H1 (cell line): ENCODE measurements around the gene MNAT1. TPM values are rescaled to one million over a fixed set of nuclear protein-coding genes. Genes with fewer than 3 reads are reported as not detected.

Source experiments
- CTCF ChIA-PET: fragments of 300-600 bp; sonication (Branson Sonifier 250); formaldehyde crosslinking; loops from one replicate; lab custom pipeline; 2021; ENCODE audit not compliant: partially characterized antibody; lab: Charles Lee
- POLR2A ChIA-PET: fragments of 300-600 bp; sonication (Branson Sonifier 250); formaldehyde crosslinking; loops from one replicate; lab custom pipeline; 2021; ENCODE audit warnings: inconsistent platforms; ENCODE audit not compliant: partially characterized antibody; lab: Charles Lee
- DNase-seq, 2 experiments: peaks; one replicate each; pipeline versions ENCODE4 v3.0.0 to v3.0.0-alpha.2; 2010 to 2022; ENCODE audit warnings: low spot score in 2 of 2, low read depth in 1 of 2, mixed read lengths in 1 of 2
- FAIRE-seq: peaks from 2 replicates; lab custom pipeline; 2011; peaks lifted over from hg19 to GRCh38; lab: Jason Lieb, UNC
- H2AFZ ChIP-seq: 2 replicates; pipeline ENCODE4 v1.8.1; 2012; ENCODE audit warnings: low read length, inconsistent platforms
- H2AK5ac ChIP-seq: 2 replicates; pipeline ENCODE4 v1.6.1; 2013; ENCODE audit warnings: low read depth, low read length
- H2BK120ac ChIP-seq: replicated peaks from 2 replicates; pipeline ENCODE3; 2013; ENCODE audit warnings: low read depth, low read length, inconsistent platforms
- H2BK12ac ChIP-seq: 2 replicates; pipeline ENCODE4 v1.6.1; 2013; ENCODE audit warnings: low read depth, low read length
- H2BK15ac ChIP-seq: 2 replicates; pipeline ENCODE4 v1.6.1; 2013; ENCODE audit warnings: low read length
- H2BK20ac ChIP-seq: 2 replicates; pipeline ENCODE4 v1.6.1; 2013; ENCODE audit warnings: low read length
- H2BK5ac ChIP-seq: 2 replicates; pipeline ENCODE4 v1.6.1; 2013; ENCODE audit warnings: low read depth, low read length
- H3K14ac ChIP-seq: 2 replicates; pipeline ENCODE4 v1.6.1; 2013; ENCODE audit warnings: inconsistent platforms; ENCODE audit not compliant: insufficient read length
- H3K18ac ChIP-seq: 2 replicates; pipeline ENCODE4 v1.6.1; 2013; ENCODE audit warnings: low read length; ENCODE audit errors: extremely low read depth
- H3K23ac ChIP-seq: 2 replicates; pipeline ENCODE4 v1.6.1; 2013; ENCODE audit warnings: inconsistent platforms; ENCODE audit not compliant: insufficient read length
- H3K23me2 ChIP-seq: 2 replicates; pipeline ENCODE4 v1.6.1; 2013; ENCODE audit warnings: low read depth, low read length
- H3K27ac ChIP-seq: 2 replicates; pipeline ENCODE4 v1.6.1; 2011; ENCODE audit warnings: low read depth, low read length, inconsistent platforms
- H3K27me3 ChIP-seq, 4 experiments: replicated peaks in 1 of 4; 1 replicate in 1 of 4; 2 replicates in 3 of 4; pipeline versions ENCODE4 v1.6.1 to v1.8.1; 2011 to 2013; ENCODE audit warnings: low read length in 3 of 4, mild to moderate bottlenecking in 3 of 4, inconsistent platforms in 2 of 4, mixed read lengths in 2 of 4, moderate library complexity in 1 of 4; ENCODE audit not compliant: control insufficient read depth in 3 of 4, insufficient read depth in 3 of 4; ENCODE audit errors: extremely low read depth in 1 of 4
- H3K36me3 ChIP-seq, 4 experiments: 2 replicates each; pipeline versions ENCODE4 v1.6.1 to v1.8.1; 2011 to 2013; ENCODE audit warnings: mild to moderate bottlenecking in 4 of 4, low read length in 3 of 4, moderate library complexity in 2 of 4, control low read depth in 1 of 4, inconsistent platforms in 1 of 4; ENCODE audit not compliant: insufficient read depth in 4 of 4, control insufficient read depth in 2 of 4
- H3K4ac ChIP-seq: replicated peaks from 2 replicates; pipeline ENCODE3; 2013; ENCODE audit warnings: low read length, low read depth, mixed read lengths, inconsistent platforms; ENCODE audit not compliant: insufficient read length
- H3K4me1 ChIP-seq, 4 experiments: replicated peaks in 1 of 4; 1 replicate in 1 of 4; 2 replicates in 3 of 4; pipeline versions ENCODE4 v1.6.1 to v1.8.1; 2011 to 2013; ENCODE audit warnings: low read length in 3 of 4, inconsistent platforms in 2 of 4, mixed read lengths in 1 of 4; ENCODE audit not compliant: insufficient read depth in 4 of 4, control insufficient read depth in 3 of 4
- H3K4me2 ChIP-seq, 2 experiments: 2 replicates each; pipeline versions ENCODE4 v1.6.1 to v1.8.1; 2011 to 2013; ENCODE audit warnings: low read depth in 2 of 2, low read length in 2 of 2, control low read depth in 1 of 2, inconsistent platforms in 1 of 2, mild to moderate bottlenecking in 1 of 2; ENCODE audit not compliant: insufficient read depth in 1 of 2
- H3K4me3 ChIP-seq, 4 experiments: fragments of 200-600, 300-600 bp in 1 of 4; sonication (generic), shearing (Covaris generic), sonication (Bioruptor Twin) in 1 of 4; 2 replicates each; pipeline versions ENCODE4 v1.5.1 to v1.8.1; 2011 to 2016; ENCODE audit warnings: low read length in 4 of 4, low read depth in 3 of 4, control low read depth in 2 of 4, inconsistent platforms in 2 of 4, mild to moderate bottlenecking in 2 of 4, mixed read lengths in 1 of 4, moderate library complexity in 1 of 4; ENCODE audit not compliant: insufficient read depth in 2 of 4; ENCODE audit errors: extremely low read depth in 1 of 4
- H3K56ac ChIP-seq: replicated peaks from 2 replicates; pipeline ENCODE3; 2013; ENCODE audit warnings: low read depth, mild to moderate bottlenecking, mixed read lengths, low read length, inconsistent platforms; ENCODE audit not compliant: insufficient read length
- H3K79me1 ChIP-seq: 2 replicates; pipeline ENCODE4 v1.6.1; 2013; ENCODE audit warnings: low read depth, low read length, control low read depth
- H3K79me2 ChIP-seq, 2 experiments: 2 replicates each; pipeline versions ENCODE4 v1.6.1 to v1.8.1; 2012 to 2013; ENCODE audit warnings: low read length in 2 of 2, mild to moderate bottlenecking in 2 of 2, inconsistent platforms in 1 of 2; ENCODE audit not compliant: insufficient read depth in 2 of 2, control insufficient read depth in 1 of 2
- H3K9ac ChIP-seq, 4 experiments: replicated peaks in 1 of 4; 1 replicate in 1 of 4; 2 replicates in 3 of 4; pipeline versions ENCODE4 v1.6.1 to v1.8.1; 2011 to 2013; ENCODE audit warnings: low read depth in 3 of 4, low read length in 3 of 4, control low read depth in 2 of 4, mild to moderate bottlenecking in 2 of 4, moderate library complexity in 2 of 4, inconsistent platforms in 1 of 4; ENCODE audit errors: extremely low read depth in 1 of 4
- H3K9me3 ChIP-seq, 2 experiments: 2 replicates each; pipeline versions ENCODE4 v1.6.1 to v1.8.1; 2012 to 2013; ENCODE audit warnings: mild to moderate bottlenecking in 2 of 2, moderate library complexity in 2 of 2, control low read depth in 1 of 2, inconsistent platforms in 1 of 2, low read depth in 1 of 2, low read length in 1 of 2, mixed read lengths in 1 of 2; ENCODE audit not compliant: insufficient read depth in 2 of 2
- H4K20me1 ChIP-seq, 2 experiments: replicated peaks in 1 of 2; 2 replicates each; pipeline versions ENCODE3 to v1.8.1; 2011 to 2013; ENCODE audit warnings: inconsistent platforms in 2 of 2, low read length in 2 of 2, mild to moderate bottlenecking in 1 of 2; ENCODE audit not compliant: insufficient read depth in 2 of 2, control insufficient read depth in 1 of 2
- H4K5ac ChIP-seq: 2 replicates; pipeline ENCODE4 v1.6.1; 2013; ENCODE audit warnings: low read length, low read depth, mixed read lengths, inconsistent platforms; ENCODE audit not compliant: insufficient read length
- H4K8ac ChIP-seq: 2 replicates; pipeline ENCODE4 v1.8.0; 2013; ENCODE audit warnings: mild to moderate bottlenecking, moderate library complexity, low read length, inconsistent platforms; ENCODE audit not compliant: insufficient read depth; ENCODE audit errors: extremely low read depth
- H4K91ac ChIP-seq: replicated peaks from 2 replicates; pipeline ENCODE3; 2013; ENCODE audit warnings: low read length, mixed read lengths, inconsistent platforms; ENCODE audit not compliant: insufficient read length
- BCL11A ChIP-seq, 2 experiments: IDR thresholded peaks; one replicate each; pipeline ENCODE4 v1.6.1; 2011; ENCODE audit warnings: low read depth in 2 of 2, low read length in 2 of 2, mild to moderate bottlenecking in 2 of 2
- CBX5 ChIP-seq: fragments of 300-800, 300-1000 bp; sonication (generic); IDR thresholded peaks from 2 replicates; pipeline ENCODE4 v1.7.1; 2016; ENCODE audit warnings: antibody characterized with exemption, low read length, low read depth
- CREB1 ChIP-seq: IDR thresholded peaks from 2 replicates; pipeline ENCODE4 v1.6.1; 2012; ENCODE audit warnings: inconsistent platforms
- KDM1A ChIP-seq: fragments of 200-600, 300-600 bp; sonication (generic); IDR thresholded peaks from 2 replicates; pipeline ENCODE4 v1.7.1; 2016; ENCODE audit warnings: mild to moderate bottlenecking, low read length, borderline replicate concordance
- KDM4A ChIP-seq: IDR thresholded peaks from one replicate; pipeline ENCODE4 v1.7.1; 2012; ENCODE audit warnings: low read depth, mild to moderate bottlenecking, moderate library complexity, low read length, inconsistent platforms; ENCODE audit not compliant: severe bottlenecking
- PHF8 ChIP-seq: fragments of 200-600 bp; sonication (generic); conservative IDR thresholded peaks from 2 replicates; pipeline ENCODE4 v1.7.1; 2012; ENCODE audit warnings: low read depth, mild to moderate bottlenecking, inconsistent platforms, low read length, moderate library complexity
- RBBP5 ChIP-seq: IDR thresholded peaks from 2 replicates; pipeline ENCODE4 v1.7.1; 2012; ENCODE audit warnings: low read depth, mild to moderate bottlenecking, inconsistent platforms, low read length, moderate library complexity, borderline replicate concordance
- SIN3A ChIP-seq, 2 experiments: IDR thresholded peaks in 1 of 2; conservative IDR thresholded peaks in 1 of 2; 2 replicates each; pipeline ENCODE4 v1.6.1; 2011 to 2012; ENCODE audit warnings: low read length in 2 of 2, improper control_type of control experiment in 1 of 2, low read depth in 1 of 2, mild to moderate bottlenecking in 1 of 2
- TEAD4 ChIP-seq: IDR thresholded peaks from 2 replicates; pipeline ENCODE4 v1.6.1; 2012; ENCODE audit warnings: low read depth, low read length, inconsistent platforms, mixed read lengths
- YY1 ChIP-seq: IDR thresholded peaks from 2 replicates; pipeline ENCODE4 v1.6.1; 2011; ENCODE audit warnings: low read depth, mild to moderate bottlenecking, low read length
- WGBS, 2 experiments: shearing (Covaris generic) in 1 of 2; methylation state at CpG; one replicate each; pipeline versions ENCODE4 v1.1.6 to v1.1.7; 2013 to 2015; ENCODE audit warnings: low lambda C conversion rate in 2 of 2, mixed read lengths in 2 of 2, inconsistent platforms in 1 of 2, low coverage in 1 of 2, missing lambda C conversion rate in 1 of 2; ENCODE audit not compliant: insufficient replicate concordance in 2 of 2, insufficient coverage in 1 of 2, insufficient read length in 1 of 2; ENCODE audit errors: extremely low coverage in 1 of 2, missing lambda C conversion rate in 1 of 2; 5-methylcytosine and 5-hydroxymethylcytosine counted together
- polyA plus RNA-seq, 7 experiments: library from polyadenylated mRNA; depleted of rRNA in 3 of 7; stranded (reverse) in 5 of 7; unstranded in 2 of 7; fragments of >200 nt in 5 of 7; fragments of 200-250 nt in 2 of 7; gene quantifications; 1 replicate in 5 of 7; 2 replicates in 1 of 7; 4 replicates in 1 of 7; pipeline versions ENCODE4 v1.2.1 to v1.2.3, GENCODE V29; 2011 to 2013; ENCODE audit warnings: missing spikeins in 2 of 7, mixed read lengths in 2 of 7
- total RNA-seq: library from RNA; stranded (reverse); fragmentation: NEBNext Ultra II Directional; extraction: Animal tissue kit (Norgen Biotek cat#: 25700); gene quantifications from 2 replicates; pipeline ENCODE4 v1.2.1, GENCODE V29; 2021

Gene MNAT1
- total and polyA plus RNA-seq, 2 of the 8 experiments (the other 6 are each of a cell fraction or from before 2014, with no cell fraction given), result 34.7 to 52.1 TPM

GRCh38 chr14:60980811-60981632, 246.5 kb downstream of the MNAT1 start, which contains the start of the genes SLC38A6 and TRMT5:
Gene SLC38A6 (plus strand): TSS chr14:60981245. CDS start chr14:60981278, 33 bp downstream.
Gene TRMT5 (minus strand): TSS chr14:60981079. CDS start chr14:60980973, 106 bp downstream.
- Histone ChIP-seq H3K18ac (peak within 1 kb of the TSS; percentile 36; the same call in 1 of the 2 replicates), H4K91ac (peak within 1 kb of the TSS; percentile 91), H3K36me3 (peaks cover 0 to 25% (median 4%) of the 10 kb centered on the region in 4 experiments; a peak in 5 of 8 replicates), H3K23ac (no peak within 1 kb of the TSS), H2BK5ac (peak within 1 kb of the TSS; percentile 86), H3K4me1 (peaks cover 0 to 2% (median 0%) of the 10 kb centered on the region in 4 experiments; a peak in 1 of 7 replicates), H4K8ac (peak within 1 kb of the TSS; percentile 99; the same call in 1 of the 2 replicates), H3K4me3 (peak within 1 kb of the TSS; percentile 85 to 100 (median 97)), H2BK120ac (no peak within 1 kb of the TSS), H2BK15ac (no peak within 1 kb of the TSS; the same call in 1 of the 2 replicates), H4K20me1 (no peaks in the 10 kb centered on the region), H2BK20ac (no peak within 1 kb of the TSS), H3K27me3 (no peaks in the 10 kb centered on the region), H3K79me1 (no peaks in the 10 kb centered on the region), H3K14ac (no peak within 1 kb of the TSS), H2BK12ac (0 out of 2 replicates have a peak within 1 kb of the TSS, but pooled peaks have one; percentile 56), H3K9me3 (no peaks in the 10 kb centered on the region), H3K79me2 (peaks cover 0 to 23% of the 10 kb centered on the region in 2 experiments; a peak in 2 of 4 replicates), H2AFZ (peak within 1 kb of the TSS; percentile 86), H3K4me2 (peak within 1 kb of the TSS; percentile 78 to 89), H3K23me2 (peaks cover 4% of the 10 kb centered on the region; the same call in 1 of the 2 replicates), H3K56ac (peak within 1 kb of the TSS; percentile 90), H3K4ac (peak within 1 kb of the TSS; percentile 60), H2AK5ac (no peak within 1 kb of the TSS), H3K9ac (peak within 1 kb of the TSS; percentile 74 to 99 (median 97)), H3K27ac (peak within 1 kb of the TSS; percentile 93), H4K5ac (peak within 1 kb of the TSS; percentile 77)
- ChIA-PET CTCF (interaction anchor here (0.6 to 2.6 kb wide), 8 partner anchors 9 to 1264 kb away, joined by 3 to 7 read pairs (median 3); no protein-coding TSS in a partner anchor), POLR2A (interaction anchor here (0.6 to 2.1 kb wide), 14 partner anchors 9 to 355 kb away, joined by 3 to 7 read pairs (median 3); no protein-coding TSS in a partner anchor)
- DNase-seq (peak; percentile 88 to 97), FAIRE-seq (peak; percentile 66)
- 2% methylated on average over 59 of the region's 59 CpGs; no CpG with 5 or more reads in 1 of the 2 experiments for whole genome bisulfite sequencing, 2 experiments
- no peak for TF ChIP-seq BCL11A (IDR thresholded peaks at IDR 0.05; ENCODE audit: low read depth in 2 of 2, low read length in 2 of 2)
- TF ChIP-seq CREB1, result peak; percentile 100
- no peak for TF ChIP-seq KDM1A
- peak; percentile 89 to 99; a peak in 3 of 4 replicates for TF ChIP-seq SIN3A (conservative IDR thresholded peaks at IDR 0.05 in 1 of 2, IDR thresholded peaks at IDR 0.05 in 1 of 2; ENCODE audit: low read depth in 1 of 2, low read length in 2 of 2)
- TF ChIP-seq PHF8, result peak; percentile 90
- peak; percentile 20 for TF ChIP-seq TEAD4
- peak; percentile 100 for TF ChIP-seq RBBP5
- TF ChIP-seq CBX5, result no peak
- TF ChIP-seq KDM4A, result peak; percentile 100
- TF ChIP-seq YY1, result 0 out of 2 replicates have a peak, but pooled peaks have one; percentile 7
